Measurements from ENCODE around the gene PGAP2. TPM values are rescaled to one million over a fixed set of nuclear protein-coding genes. Genes with fewer than 3 reads are reported as not detected.

Gene PGAP2
- total RNA-seq, 1 donor from 2014 or later, result 7.1 TPM

DNA sequence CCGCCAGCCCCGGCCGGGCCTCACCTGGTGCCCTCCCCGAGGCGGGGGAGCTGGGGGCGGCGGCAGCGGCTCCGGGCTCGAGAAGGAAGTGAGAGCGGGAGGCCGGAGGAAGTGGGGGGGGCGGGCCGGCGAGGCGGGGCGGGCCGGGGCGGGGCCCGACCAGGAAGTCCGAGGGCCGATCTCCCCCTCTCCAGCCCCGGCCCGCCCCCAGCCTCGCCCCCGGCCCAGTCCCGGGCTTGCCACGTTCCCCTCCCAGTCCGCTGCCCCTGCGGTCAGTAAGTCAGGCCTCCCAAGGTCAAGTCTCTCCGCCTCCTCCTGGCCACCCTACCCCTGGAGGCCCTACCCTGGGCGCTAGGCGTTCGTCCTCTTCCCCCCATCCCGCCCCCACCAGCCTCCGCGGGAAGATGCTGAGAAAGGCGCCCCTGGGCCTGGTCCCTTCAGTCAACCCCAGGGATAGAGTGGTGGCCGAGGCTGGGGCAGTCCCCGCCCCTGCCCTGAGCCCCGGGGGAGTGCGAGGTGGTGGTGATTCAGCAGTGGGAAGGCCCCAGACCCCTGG lies 32.6 kb downstream of the PGAP2 start, which contains the start of gene RHOG:
Gene RHOG, minus strand, starts transcription at position 90 of the 556 bp plus-strand sequence. CDS start 12,821 bp downstream, outside the sequence.
- Histone ChIP-seq H3K36me3 (no peaks in the 10 kb centered on the region), H3K27me3 (no peaks in the 10 kb centered on the region), H3K9me3 (no peaks in the 10 kb centered on the region), H3K4me1 (peaks cover 2 to 7% of the 10 kb centered on the region in 2 donors), H3K4me3 (peak within 1 kb of the TSS; percentile 98 to 99), H3K27ac (peak within 1 kb of the TSS; percentile 97 to 98)
- TF ChIP-seq, protein P1, sequence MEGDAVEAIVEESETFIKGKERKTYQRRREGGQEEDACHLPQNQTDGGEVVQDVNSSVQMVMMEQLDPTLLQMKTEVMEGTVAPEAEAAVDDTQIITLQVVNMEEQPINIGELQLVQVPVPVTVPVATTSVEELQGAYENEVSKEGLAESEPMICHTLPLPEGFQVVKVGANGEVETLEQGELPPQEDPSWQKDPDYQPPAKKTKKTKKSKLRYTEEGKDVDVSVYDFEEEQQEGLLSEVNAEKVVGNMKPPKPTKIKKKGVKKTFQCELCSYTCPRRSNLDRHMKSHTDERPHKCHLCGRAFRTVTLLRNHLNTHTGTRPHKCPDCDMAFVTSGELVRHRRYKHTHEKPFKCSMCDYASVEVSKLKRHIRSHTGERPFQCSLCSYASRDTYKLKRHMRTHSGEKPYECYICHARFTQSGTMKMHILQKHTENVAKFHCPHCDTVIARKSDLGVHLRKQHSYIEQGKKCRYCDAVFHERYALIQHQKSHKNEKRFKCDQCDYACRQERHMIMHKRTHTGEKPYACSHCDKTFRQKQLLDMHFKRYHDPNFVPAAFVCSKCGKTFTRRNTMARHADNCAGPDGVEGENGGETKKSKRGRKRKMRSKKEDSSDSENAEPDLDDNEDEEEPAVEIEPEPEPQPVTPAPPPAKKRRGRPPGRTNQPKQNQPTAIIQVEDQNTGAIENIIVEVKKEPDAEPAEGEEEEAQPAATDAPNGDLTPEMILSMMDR (IDR thresholded peaks at IDR 0.05), result no peak
- DNase-seq (ENCODE audit: low spot score in 2 of 2), result peak; percentile 37 to 91
- intact Hi-C loops (cut with DNase I), result loop anchor here (1.0 kb wide), 1 partner anchor 44 kb away; the partner anchor contains the start of gene NUP98

DNA sequence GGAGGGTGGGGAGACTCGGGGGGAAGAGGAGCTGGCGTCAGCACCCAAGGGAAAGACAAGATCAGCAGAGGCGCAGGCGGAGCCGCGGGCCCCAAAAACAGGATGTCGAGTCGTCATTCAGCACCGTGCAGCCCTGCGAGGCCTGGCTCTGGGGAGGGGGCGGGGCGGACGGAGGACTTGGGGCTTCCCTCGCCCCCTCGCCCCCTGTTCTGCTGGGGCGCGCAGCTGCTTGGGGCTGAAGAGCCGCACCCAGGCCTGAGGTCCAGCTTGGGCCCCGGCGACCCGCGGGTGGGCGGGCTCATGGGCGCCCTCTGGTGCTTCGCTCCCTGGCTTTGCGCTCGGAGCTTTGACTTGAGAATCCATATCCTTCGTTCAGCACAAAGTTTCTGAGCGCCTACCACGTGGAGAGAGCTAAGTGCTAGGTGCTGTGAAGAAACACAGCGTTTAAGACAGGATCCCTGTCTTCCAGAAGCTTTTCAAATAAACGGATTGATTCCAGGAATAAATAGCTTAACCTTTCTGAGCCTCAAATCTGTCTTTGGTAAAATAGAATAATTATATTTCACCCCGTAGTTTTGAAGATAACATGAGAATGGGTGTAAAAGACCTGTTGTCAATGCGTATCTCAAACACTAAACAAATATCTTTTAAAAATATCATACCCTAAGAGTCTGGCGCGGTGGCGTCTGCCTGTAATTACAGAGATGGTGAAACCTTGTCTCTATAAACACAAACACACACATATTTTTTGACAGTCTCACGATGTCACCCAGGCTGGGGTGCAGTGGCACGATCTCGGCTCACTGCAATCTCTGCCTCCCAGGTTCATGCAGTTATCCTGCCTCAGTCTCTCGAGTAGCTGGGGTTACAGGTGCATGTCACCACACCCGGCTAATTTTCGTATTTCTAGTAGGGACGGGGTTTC lies 33.3 kb downstream of the PGAP2 start:
- Histone ChIP-seq H3K36me3 (no peaks in the 10 kb centered on the region), H3K4me1 (peaks cover 2 to 7% of the 10 kb centered on the region in 2 donors), H3K9me3 (no peaks in the 10 kb centered on the region), H3K27ac (peak overlapping the region; percentile 97 to 98), H3K27me3 (no peaks in the 10 kb centered on the region), H3K4me3 (peak overlapping the region; percentile 98 to 99)
- intact Hi-C loops (cut with DNase I), result loop anchor here (1.0 kb wide), 1 partner anchor 44 kb away; the partner anchor contains the start of gene NUP98
- DNase-seq (ENCODE audit: low spot score in 2 of 2), result peak; percentile 69 to 90
- TF ChIP-seq, protein P1 (IDR thresholded peaks at IDR 0.05), result peak; percentile 77 to 92 (median 91)

DNA sequence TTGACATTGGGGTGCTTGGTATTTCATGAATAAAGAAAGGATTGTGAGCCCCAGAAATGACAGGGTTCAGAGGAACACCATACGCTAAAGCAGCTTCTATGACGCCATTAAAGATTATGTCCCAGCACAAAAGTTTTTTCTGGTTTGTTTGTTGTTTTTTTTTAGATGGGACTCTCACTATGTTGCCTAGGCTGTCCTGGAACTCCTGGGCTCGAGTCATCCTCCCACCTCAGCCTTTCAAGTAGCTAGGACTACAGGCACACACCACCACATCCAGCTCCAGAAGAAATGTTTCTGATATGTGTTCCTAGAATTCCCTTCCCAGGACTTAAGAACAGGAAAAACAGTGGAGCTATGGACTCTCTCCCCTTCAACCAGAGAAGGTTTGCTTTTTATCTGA lies 35.0 kb downstream of the PGAP2 start:
- TF ChIP-seq, protein P1 (IDR thresholded peaks at IDR 0.05), result no peak

DNA sequence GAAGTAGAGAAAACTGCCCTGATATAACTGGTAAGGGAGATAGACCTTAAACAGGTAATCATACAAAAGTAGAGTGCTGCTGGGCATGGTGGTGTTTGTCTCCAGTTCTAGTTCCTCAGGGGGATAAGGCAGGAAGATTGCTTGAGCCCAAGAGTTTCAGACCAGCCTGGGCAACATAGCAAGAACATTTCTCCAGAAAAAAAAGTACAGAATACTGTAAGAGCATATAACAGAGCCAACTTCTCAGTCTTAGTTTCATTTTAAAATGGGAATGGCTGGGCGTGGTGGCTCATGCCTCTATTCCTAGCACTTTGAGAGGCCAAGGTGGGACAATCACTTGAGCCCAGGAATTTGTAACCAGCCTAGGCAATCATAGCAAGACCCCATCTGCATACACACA lies 36.9 kb downstream of the PGAP2 start:
- no peak overlapping the region for H3K27ac ChIP-seq
- H3K36me3 ChIP-seq, result no peaks in the 10 kb centered on the region
- no peak for DNase-seq (ENCODE audit: low spot score in 2 of 2)
- no peak overlapping the region for H3K4me3 ChIP-seq
- H3K9me3 ChIP-seq, result no peaks in the 10 kb centered on the region
- no peaks in the 10 kb centered on the region for H3K27me3 ChIP-seq
- intact Hi-C loops (cut with DNase I), result no loop called here
- TF ChIP-seq, protein P1 (IDR thresholded peaks at IDR 0.05), result no peak
- H3K4me1 ChIP-seq, result peaks cover 0 to 2% of the 10 kb centered on the region in 2 donors

More for the DNA sequence above, 35.0 kb downstream of the PGAP2 start:
- no peak for DNase-seq (ENCODE audit: low spot score in 2 of 2)
- intact Hi-C loops (cut with DNase I), result no loop called here
- no peaks in the 10 kb centered on the region for H3K9me3 ChIP-seq
- no peaks in the 10 kb centered on the region for H3K27me3 ChIP-seq
- no peak overlapping the region for H3K27ac ChIP-seq
- peaks cover 2 to 3% of the 10 kb centered on the region in 2 donors for H3K4me1 ChIP-seq
- no peak overlapping the region for H3K4me3 ChIP-seq
- no peaks in the 10 kb centered on the region for H3K36me3 ChIP-seq

DNA sequence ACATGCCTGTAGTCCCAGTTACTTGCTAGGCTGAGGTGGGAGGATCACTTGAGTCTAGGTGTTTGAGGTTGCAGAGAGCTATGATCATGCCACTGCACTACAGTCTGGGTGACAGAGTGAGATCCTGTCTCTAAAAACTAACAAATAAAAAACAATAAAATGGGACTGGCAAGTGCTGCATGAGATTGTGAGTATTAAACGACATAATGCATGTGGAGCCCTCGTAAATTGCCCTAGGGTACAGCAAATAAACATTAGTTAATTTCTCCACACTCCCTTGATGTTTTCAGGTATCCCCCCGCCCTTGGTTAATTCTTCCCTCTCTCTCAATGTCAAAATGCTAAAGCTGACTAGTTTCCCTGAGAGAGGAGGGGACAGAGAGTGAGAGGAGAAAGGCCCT lies 37.3 kb downstream of the PGAP2 start:
- Histone ChIP-seq H3K27me3 (no peaks in the 10 kb centered on the region), H3K9me3 (no peaks in the 10 kb centered on the region), H3K27ac (no peak overlapping the region), H3K36me3 (no peaks in the 10 kb centered on the region), H3K4me1 (peaks cover 0 to 2% of the 10 kb centered on the region in 2 donors), H3K4me3 (no peak overlapping the region)
- intact Hi-C loops (cut with DNase I), result no loop called here
- no peak for DNase-seq (ENCODE audit: low spot score in 2 of 2)
- TF ChIP-seq, protein P1 (IDR thresholded peaks at IDR 0.05), result no peak
